GM12874 (cell line): Measurements from ENCODE around the gene VCAM1.

Experiments used
- CTCF ChIP-seq: IDR thresholded peaks from 2 replicates; pipeline ENCODE4 v1.5.1; 2011; ENCODE audit warnings: low read depth, mild to moderate bottlenecking, control low read depth, low read length, moderate library complexity; ENCODE audit not compliant: insufficient read depth

Gene VCAM1

GRCh38 chr1:100746542-100746932 lies 27.0 kb downstream of the VCAM1 start:
- no peak for TF ChIP-seq CTCF

- no peak for TF ChIP-seq CTCF
Measured at GRCh38 chr1:100747771-100748170, 28.2 kb downstream of the VCAM1 start.

GRCh38 chr1:100750005-100750885 lies 30.7 kb downstream of the VCAM1 start:
- no peak for TF ChIP-seq CTCF

- no peak for TF ChIP-seq CTCF
Measured at GRCh38 chr1:100752791-100753190, 33.2 kb downstream of the VCAM1 start.

GRCh38 chr1:100757946-100758345 lies 38.4 kb downstream of the VCAM1 start:
- TF ChIP-seq CTCF: no peak

GRCh38 chr1:100759188-100759587 lies 39.6 kb downstream of the VCAM1 start:
- TF ChIP-seq CTCF: no peak

- TF ChIP-seq CTCF: no peak
Measured at GRCh38 chr1:100760511-100760910, 41.0 kb downstream of the VCAM1 start.

GRCh38 chr1:100762461-100762860 lies 42.9 kb downstream of the VCAM1 start:
- TF ChIP-seq CTCF: no peak
